ENCODE results near the gene HOXD11.

The HOXD11 gene

DNA sequence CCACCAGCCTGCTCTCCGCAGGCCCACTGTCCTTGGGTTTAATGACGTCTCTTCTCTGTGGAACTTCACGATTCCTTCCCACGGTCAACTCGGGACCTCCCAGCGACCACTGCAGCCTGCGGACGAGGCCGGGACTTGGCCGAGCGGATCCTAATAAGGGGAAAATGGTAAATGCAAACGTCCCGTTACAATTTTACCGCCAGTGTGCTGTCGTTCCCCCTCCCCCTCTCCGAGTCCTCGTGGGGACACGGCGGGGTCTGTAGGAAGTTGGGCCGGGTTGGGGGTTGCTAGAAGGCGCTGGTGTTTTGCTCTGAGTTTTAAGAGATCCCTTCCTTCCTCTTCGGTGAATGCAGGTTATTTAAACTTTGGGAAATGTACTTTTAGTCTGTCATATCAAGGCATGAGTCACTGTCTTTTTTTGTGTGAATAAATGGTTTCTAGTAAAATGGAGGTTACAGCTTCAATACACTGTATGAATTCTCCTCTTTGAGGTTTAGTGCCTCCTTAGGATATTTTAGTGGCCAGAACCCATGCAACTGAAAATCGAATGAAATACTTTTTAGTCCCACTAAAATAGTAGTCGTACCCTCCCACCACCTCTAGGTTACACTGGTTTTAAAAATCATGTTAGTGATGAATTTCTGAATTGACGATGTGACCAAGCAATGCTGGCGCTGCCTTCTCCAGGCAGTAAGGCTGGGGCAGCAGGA is 2.3 kb downstream of the HOXD11 start:
- no peak for DNase-seq

DNA sequence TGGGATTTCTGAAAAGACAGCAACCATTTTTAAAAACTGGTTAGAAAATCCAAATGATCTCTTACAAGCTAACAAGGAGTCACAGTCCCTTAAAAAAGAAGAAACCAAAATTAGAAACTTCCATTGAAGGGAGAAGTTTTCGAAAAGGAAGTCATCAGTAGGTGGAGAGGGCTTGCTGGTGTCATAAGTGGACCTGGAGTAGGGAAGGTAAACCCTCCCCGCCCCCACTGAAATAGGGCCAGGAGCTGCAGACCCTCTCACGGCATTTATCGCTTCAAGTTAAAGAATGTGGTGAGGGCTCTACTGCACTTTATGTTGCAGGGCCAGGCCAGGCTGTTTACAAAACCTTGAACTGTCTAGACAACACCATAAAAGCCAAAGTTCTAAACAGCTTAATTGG is 2.9 kb downstream of the HOXD11 start:
- DNase-seq = no peak

DNA sequence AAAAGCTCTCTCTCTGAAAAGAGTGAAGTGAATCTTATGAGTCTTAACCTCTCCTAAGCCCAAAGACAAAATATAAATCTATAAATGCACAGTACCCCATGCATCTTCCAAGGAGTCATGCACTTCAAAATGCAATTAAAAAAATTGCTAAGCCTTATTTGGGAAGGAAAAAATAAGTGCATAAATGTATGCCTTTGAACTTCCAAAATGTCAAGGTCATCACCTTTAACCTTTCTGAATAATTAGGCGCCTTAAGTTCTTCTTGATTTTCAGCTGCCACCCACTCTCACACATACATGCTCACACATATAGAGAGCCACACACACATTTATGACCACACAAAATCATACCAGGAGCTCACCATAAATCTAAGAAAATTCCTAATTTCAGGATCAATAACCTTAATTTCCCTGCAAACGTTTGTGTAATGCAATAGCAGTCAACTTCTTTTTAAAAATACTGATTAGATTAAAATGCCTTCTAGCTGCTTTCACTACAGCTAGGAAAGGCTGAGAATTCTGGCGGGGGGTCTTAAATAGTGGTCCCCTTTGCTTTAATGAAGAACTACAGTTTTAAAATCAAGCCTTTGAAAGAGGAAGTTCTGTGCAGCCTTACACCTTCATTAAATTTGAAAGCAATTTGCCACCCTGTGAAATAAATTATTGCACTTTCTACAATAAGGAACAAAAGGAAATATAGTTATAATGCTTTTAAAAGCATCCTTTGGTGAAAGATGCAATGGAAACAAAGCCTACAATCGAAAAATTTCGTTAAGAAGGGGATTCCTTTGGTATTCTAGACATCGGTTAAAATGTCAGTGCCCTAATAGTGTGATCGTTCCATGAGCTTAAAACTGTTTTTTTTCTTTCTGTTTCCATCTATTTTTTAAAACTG is 3.6 kb downstream of the HOXD11 start:
- DNase-seq = no peak

DNA sequence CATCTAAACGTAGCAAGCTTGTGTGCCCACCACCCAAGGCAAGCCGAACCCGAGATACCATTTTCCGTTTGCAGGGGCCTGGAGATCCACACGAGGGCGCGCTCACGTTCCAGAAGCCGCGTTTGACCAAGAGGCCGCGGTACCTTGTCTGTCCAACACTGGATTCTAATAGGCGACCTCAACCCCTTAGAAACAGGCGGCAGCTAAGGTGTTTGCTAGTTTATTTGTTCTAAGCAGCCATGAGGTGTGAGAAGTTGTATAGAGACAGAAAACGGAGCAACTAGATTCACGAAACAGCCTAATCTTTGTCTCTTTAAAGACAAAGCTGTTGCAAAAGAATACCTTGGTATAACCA is 4.2 kb downstream of the HOXD11 start:
- no peak for DNase-seq

DNA sequence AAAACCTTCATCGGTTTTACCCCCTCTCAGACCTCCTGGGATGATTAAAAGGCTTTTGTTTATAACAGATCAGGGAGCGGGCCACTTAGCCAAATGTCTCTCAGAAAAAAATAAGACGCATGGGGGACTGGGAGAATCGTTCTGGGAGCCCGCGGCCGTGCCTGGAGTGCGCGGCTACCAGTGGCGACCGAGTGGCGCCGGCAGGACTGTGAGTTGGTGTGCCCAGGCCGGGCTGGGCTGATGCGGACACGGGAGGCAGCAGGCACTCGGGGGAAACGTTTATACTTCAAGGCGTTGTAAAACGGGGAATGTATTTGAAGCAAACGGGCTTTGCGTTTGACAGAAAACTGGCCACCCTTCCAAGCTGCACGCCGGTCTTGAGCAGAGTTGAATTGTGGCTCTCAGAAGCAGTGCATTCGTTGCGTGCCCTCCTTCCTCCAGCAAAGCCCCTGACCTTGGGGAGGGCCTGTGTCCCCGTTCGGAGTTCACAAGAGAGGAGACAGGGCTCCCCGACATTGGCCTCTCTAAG is 4.8 kb downstream of the HOXD11 start:
- DNase-seq = no peak

DNA sequence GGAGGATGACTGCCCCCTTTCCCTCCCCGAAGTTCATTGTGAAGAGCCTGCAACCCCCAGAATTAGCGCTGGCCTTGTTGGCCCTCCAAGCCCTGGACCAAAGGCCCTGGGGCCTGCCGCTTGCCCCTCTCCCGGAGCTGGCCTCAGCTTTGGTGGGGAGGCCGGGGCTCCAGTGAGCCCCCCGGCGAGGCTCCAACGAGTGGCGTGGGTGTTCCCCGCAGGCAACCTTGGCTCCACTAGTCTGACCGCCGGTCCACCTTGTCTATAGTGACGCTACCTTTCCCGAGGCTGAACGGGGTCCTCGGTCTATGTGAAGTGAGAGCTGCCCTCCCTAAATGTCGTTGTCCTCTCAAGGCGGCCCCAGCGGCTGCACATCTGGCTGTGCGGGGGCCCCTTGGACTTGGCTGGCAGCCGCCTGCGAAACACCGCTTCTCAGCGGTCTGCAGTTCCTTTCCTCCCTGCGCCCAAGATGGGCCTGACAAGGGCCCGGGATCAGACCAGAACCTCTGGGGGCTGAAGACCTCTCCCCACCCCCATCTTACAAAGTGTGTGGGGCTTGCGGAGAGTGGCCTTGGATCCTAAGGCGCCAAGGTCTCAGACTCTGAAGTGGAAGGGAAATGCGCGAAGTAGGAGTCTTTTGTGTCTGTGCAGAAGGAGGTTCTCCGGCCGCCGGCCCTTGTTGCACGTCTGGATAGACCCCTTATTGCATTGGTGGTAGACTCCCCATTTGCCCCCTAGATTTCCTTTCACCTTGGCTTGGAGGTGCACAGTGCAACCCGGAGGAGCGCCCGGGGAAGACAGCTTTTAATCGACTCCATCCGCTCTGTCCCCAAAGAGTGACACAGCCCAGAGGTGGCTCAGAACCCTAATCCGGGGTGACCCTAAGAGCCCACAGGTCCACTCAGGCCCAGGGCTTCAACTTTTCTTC is 5.6 kb downstream of the HOXD11 start:
- DNase-seq = no peak

DNA sequence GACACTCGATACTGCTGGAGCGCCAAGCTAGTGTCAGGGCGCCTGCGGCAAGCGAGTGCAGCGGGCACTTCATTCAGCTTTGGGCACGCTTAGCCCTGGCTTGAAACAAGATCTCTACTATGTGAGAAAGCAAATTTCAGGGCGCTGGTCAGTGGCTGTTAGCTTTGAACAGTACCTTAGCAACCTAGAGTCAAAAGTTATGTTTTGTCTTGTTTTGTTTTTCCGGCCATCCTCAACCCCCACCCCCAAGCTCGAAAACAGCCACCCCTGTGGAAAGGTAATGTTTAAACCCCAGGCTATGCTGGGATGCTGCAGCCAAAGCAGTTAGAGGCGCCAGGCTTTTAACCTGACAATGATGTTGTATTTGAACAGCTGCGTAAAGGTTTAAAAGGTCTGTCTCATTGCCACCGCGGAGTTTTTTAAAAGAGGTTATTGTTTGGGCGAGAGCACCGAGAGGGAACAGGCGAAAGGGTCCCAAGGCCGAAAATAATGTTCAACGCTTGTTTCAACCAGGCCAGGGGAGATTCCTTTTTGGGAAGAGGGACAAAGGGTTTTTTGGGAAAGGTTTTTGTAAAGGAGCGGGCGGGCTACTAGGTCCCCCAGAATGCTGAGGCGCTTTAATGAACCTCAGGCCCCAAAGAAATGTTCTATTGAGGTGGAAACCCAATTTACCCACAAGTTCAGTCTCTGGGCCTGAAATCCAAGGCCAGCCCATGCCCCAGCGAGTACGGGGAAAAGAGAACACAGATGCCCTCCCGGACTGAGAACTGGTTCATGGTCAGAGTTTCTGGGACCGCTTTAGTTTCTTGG is 7.2 kb downstream of the HOXD11 start:
- DNase-seq = no peak

DNA sequence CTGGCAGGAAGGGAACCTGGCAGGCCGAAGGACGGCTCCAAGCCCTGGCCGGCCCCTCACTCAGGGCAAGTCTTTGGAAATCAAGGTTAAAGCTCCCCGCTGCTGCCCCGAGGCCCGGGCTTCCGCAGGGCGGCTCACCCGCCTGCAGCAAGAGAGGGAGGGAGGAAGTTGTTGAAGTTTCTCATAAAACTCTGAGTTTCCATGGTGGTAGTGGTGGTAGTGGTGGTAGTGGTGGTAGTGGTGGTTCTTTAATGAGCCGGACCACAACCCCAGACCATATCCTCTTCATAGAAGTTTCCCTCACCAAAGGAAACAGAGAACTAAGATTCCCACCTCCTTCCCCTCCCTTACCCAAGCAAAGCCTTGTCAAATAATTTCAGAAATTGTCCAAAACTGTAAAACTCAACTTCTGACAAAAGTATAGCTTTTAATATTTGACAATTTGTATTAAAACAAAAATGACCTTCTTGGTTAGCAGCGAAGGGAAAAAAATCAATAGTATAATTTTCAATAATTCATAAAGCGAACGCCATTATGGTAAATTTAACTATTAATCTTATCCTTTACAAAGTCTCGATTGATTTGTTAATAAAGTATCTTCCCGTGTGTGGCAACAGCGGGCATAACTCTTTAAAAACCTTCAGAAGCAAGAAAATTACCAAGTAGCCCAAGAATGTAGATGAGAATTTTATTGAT is 8.0 kb downstream of the HOXD11 start:
- no peak for DNase-seq

DNA sequence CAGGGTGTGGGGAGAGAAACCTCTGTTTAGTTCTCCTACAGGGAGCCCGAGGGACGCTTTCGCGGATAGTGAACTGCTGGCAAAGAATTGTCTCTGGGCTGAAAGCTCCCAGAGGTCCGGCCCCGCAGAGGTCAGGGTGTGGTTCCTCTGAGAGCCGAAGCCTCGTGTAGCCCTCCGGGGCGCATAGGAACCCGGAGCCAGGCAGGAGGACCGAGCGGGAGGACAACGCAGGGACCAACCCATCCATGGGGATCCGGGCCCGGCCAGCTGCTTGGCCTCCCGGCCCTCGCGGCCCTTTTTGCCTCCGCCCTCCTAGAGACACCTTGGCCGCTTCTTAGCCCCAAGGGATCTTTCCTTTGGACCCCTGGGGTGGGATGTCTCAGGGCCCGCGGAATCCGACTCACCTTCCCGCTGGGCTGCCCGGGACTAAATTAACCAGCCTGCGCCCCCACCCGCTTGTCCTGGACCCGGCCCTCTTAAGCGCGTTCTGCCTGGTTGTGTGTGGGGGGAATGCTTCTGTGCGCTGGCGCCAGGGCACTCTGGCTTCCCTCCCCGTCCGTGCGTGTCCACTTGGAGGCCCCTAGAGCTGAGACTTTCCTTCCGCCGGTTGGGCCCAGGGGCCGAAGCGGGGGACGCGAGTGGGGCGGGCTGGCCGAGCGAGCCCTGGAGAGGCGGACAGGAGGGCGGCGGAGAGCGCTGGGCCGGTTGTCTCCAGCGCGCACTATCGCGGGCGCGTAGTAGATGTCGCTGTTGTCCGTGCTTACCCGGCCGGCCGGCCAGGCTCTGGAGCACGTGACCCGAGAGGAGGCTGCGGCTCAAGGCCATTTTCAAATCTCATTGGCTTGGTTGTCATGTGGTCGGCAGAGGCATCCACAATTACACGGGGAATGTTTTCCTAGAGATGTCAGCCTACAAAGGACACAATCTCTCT is 9.1 kb downstream of the HOXD11 start, which contains the start of gene HOXD10:
TSS of gene HOXD10 (plus strand) at position 896 of the 931 bp plus-strand sequence. CDS start 56 bp downstream, outside the sequence.
- DNase-seq = no peak

DNA sequence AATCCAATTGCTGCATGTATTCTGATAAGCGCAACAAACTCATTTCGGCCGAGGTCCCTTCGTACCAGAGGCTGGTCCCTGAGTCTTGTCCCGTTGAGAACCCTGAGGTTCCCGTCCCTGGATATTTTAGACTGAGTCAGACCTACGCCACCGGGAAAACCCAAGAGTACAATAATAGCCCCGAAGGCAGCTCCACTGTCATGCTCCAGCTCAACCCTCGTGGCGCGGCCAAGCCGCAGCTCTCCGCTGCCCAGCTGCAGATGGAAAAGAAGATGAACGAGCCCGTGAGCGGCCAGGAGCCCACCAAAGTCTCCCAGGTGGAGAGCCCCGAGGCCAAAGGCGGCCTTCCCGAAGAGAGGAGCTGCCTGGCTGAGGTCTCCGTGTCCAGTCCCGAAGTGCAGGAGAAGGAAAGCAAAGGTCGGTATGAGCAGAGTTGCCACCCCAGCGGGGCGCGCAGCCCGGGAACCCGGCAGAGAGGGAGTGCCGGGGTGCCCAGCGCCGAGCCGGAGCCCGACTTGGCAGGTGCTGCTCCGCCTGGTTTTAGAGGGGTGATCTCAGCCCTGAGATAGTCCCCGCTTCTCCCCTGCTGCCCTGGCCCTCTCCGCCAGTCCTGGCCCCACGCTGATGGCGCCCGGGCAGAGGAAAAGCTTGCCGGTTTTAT is 10.2 kb downstream of the HOXD11 start:
- DNase-seq = no peak

DNA sequence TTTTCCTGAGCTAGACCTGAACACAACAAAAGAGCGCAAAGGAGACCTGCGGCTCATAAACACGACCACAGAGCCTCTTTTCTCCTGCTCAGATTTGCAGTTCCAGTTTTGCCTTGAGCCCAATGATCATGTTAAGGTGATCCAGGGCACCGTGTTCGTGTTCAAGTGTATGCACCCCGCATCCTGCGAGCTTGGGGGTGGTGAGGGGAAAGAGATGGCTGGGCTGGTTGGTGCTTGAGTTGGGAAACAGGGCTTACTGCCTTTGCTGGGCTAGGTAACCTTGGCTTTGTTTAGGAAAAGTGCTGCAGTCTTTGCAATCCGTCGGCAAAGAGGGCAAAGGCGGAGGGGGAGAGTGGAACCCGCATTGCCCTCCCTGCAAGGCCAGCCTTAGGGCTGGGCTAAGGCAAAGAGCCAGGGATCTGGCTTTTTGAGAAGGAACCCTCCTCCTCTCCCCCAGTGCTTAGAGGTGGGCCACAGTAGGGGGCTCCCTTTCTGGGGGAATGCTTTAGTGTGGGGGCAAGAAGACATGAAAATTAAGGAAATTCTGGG is 10.8 kb downstream of the HOXD11 start:
- no peak for DNase-seq

DNA sequence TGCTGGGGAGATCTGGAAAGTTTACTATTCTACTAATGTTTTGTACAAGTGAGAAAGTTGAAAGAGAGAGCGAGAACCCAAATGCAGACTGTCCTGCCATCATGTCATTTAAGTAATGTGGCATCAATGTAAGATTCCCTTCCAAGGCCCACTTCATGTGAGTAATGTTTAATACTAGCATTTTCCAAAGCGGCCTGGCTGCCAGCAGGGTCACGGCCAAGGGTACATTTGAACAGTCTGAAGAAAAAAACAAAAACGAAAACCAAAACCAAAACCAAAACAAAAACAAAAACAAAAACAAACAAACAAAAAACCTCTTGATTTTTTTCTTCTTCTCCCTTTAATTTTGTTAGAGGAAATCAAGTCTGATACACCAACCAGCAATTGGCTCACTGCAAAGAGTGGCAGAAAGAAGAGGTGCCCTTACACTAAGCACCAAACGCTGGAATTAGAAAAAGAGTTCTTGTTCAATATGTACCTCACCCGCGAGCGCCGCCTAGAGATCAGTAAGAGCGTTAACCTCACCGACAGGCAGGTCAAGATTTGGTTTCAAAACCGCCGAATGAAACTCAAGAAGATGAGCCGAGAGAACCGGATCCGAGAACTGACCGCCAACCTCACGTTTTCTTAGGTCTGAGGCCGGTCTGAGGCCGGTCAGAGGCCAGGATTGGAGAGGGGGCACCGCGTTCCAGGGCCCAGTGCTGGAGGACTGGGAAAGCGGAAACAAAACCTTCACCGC is 11.7 kb downstream of the HOXD11 start:
- DNase-seq = no peak

DNA sequence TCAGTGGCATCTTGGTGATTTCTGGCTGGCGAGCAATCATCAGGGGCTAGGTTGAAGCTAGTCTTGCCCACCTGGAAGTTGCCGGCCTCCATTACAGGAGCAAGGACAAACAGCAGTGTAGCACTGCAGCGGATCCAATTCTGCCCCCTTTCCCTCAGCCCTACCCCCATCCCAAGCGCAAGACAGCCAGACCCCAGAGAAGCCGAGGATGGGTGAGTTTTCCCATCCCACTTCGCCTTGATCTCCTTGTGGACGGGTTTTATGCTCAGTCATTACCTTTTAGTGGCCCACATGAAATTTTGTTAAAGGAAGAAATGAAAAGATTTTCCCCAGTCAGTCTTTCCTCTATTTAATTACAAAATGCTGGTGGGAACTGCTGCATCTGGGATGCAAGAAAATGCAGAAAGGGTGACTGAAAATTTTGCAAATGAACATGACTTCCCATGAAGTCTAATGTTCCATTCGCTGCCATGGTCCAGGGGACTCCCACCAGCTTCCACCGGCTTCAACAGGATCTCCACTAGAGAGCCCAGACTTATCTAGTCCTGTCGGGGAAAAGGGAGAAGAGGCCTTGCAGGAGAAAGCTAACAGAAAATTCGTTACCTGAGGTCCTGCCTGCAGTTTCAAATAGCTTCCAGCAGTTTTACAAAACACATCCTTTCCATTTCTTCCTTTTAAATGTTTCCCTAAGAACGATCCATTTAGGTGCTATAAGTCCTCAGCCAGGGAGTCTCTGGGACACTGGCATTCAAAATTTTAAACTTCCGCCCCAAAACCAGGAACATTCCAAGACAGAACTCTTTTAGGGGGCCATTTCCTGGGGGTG is 13.5 kb downstream of the HOXD11 start:
- DNase-seq = no peak

DNA sequence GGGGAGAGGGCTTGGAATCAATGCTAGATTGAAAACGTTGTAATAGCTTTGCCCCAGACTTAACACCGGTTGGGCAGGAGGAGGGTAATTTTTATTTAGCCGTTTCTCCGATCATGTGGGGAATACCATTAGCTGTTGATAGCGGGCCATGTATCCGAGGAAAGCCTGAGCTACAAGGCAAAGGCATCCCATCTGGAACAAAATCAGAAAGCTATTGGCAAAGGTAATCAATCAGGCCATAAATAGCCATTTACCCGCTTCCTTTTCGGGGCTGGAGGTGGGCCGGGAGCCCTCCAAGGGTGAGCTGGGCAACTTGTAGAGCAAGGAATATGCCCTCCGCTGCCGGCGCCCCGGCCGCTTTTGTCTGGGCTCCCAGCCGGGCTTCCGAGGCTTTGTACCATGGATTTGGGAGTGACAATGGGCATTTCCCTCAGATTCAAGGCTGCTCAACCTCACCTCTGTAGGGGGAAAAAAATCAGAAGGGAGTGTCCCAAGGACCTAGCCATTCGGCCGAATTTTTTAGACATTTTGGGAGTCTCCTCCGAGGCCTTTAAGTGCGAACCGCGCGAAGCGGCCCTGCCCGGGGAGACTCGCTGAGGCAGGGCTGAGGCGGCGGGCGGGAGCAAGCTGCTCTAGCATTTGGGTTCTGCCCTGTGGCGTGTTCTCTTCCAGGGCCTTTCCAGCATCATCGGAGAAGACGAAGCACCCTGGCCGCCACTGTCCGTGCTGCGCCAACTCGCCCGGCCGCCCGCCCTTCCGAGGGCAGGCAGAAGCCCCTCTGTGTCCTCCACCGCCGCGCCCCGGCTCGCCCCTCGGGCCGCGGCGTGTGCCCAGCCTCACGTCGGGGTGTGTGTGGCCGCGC is 14.3 kb downstream of the HOXD11 start:
- DNase-seq = no peak

DNA sequence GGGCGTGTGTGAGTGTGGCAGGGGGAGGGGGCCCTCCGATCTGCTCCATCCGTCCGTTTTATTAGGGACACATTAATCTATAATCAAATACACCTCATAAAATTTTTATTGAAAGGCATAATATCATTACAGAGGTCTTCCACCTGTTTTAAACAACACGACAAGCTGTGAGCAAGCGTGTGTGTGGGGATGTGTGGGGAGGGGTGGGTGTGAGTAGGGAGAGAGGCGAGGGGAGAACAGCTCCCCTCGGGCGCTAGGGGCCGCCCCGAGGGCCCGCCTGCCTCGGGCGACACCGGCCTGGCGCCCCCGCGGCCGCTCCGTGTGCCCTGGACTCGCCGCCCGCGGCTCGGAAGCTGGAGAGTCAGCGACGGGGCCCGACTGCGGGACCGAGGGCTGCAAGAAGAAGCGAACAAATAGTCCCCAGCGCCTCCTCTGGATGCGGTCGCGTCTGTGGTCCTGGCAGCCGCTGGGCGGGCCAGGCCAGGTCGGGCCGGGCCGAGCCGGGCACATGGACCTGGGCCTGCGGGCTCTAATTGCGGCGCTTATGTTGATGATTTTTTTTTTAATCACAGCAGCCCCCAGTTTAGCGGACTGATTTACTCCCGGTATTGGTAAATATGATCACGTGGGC is 15.1 kb downstream of the HOXD11 start:
- no peak for DNase-seq
